Lung (tissue), 12 donors: Measurements from ENCODE around the gene SLC9A5. TPM values are rescaled to one million over a fixed set of nuclear protein-coding genes. Genes with fewer than 3 reads are reported as not detected.

Experiments
- ATAC-seq: fragments of 200-7000 bp; cut with Tn5 transposase; one replicate; pipeline ENCODE4 v1.9.1; 2020; ENCODE audit warnings: moderate number of reproducible peaks; ENCODE audit not compliant: insufficient read depth, low FRiP score
- DNase-seq, 3 donors: peaks; one replicate each; pipeline ENCODE4 v3.0.0-alpha.2; 2013 to 2017
- H3K27ac ChIP-seq, 2 donors: one replicate each; pipeline ENCODE4 v1.5.1; 2013; ENCODE audit warnings: mild to moderate bottlenecking in 2 of 2, moderate library complexity in 2 of 2, control low read depth in 1 of 2, inconsistent platforms in 1 of 2, low read depth in 1 of 2, low read length in 1 of 2
- H3K27me3 ChIP-seq, 3 donors: one replicate each; pipeline ENCODE4 v1.5.1; 2013; ENCODE audit warnings: low read length in 2 of 3; ENCODE audit not compliant: control insufficient read depth in 3 of 3, insufficient read depth in 3 of 3
- H3K36me3 ChIP-seq, 4 donors: one replicate each; pipeline ENCODE4 v1.5.1; 2013; ENCODE audit warnings: low read length in 4 of 4, mild to moderate bottlenecking in 1 of 4, moderate library complexity in 1 of 4; ENCODE audit not compliant: control insufficient read depth in 4 of 4, insufficient read depth in 4 of 4
- H3K4me1 ChIP-seq, 5 donors: one replicate each; pipeline ENCODE4 v1.5.1; 2013; ENCODE audit warnings: low read length in 5 of 5, mild to moderate bottlenecking in 2 of 5, moderate library complexity in 1 of 5; ENCODE audit not compliant: control insufficient read depth in 5 of 5, insufficient read depth in 5 of 5
- H3K4me3 ChIP-seq: one replicate; pipeline ENCODE4 v1.5.1; 2013; ENCODE audit warnings: mild to moderate bottlenecking, control low read depth, moderate library complexity
- H3K9ac ChIP-seq, 2 donors: one replicate each; pipeline ENCODE4 v1.5.1; 2013; ENCODE audit warnings: low read length in 2 of 2, control low read depth in 1 of 2; ENCODE audit not compliant: insufficient read depth in 1 of 2
- H3K9me3 ChIP-seq, 4 donors: one replicate each; pipeline ENCODE4 v1.5.1; 2013; ENCODE audit warnings: low read length in 3 of 4, mild to moderate bottlenecking in 1 of 4, moderate library complexity in 1 of 4; ENCODE audit not compliant: control insufficient read depth in 4 of 4, insufficient read depth in 3 of 4
- WGBS, 2 donors: extraction: QIAGEN DNeasy Blood & Tissue Kit; methylation state at CpG; one replicate each; pipeline ENCODE4 v1.1.7; 2013; 5-methylcytosine and 5-hydroxymethylcytosine counted together
- polyA plus RNA-seq, 2 donors: library from polyadenylated mRNA; stranded (reverse); fragments of 200-250 nt; gene quantifications; one replicate each; pipeline ENCODE4 v1.2.1, GENCODE V29; 2013
- total RNA-seq, 2 donors: library from RNA; depleted of rRNA in 1 of 2; stranded (reverse); fragments of >200 nt in 1 of 2; gene quantifications; one replicate each; pipeline ENCODE4 v1.2.1, GENCODE V29; 2014 to 2021
- TF ChIP-seq, protein P1 (sequence below): IDR thresholded peaks from 2 replicates; pipeline ENCODE4 v1.5.1; 2012; ENCODE audit warnings: mild to moderate bottlenecking; ENCODE audit errors: control extremely low read depth, extremely low read depth
- donor health status: control.
- donor health status: control.
- donor health status: Bipolar disorder and iron deficiency.
- donor health status: healthy.
- donor health status: DM: yes; HTN: yes; CAD: no.

Gene SLC9A5
- total and polyA plus RNA-seq, 4 donors = 1.2 to 5.9 (median 3.3) TPM

DNA sequence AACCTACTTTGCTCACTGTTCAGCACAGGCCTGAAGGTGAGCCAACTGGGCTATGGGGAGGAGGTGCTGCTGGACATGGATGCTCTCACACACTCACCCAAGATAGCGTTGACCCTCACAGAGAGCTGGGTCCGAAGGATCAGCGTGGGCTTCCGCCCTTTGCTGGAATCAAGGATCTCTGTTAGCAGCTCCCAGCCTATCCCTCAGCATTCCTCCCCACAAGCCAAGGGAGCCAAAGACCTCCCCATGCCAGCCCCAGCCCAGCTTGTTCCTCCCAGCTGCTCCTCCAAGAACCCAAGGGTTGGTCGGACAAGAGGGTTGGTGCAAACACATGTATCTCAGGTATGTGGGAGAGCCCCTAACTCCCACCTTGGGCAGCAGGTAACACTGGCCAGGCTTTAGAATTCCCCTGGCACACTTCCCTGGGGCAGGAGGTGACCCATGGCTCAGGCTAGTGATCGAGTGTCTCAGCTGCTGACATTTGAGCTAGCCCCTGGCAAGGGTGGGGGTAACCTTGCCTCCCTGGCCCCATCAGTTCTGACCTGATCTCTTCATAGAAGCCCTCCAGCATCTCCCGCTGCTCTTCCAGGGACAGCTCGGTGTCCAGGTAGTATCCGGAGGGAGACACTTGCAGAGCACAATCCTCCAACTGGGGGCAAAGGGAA, 9.8 kb upstream of the SLC9A5 start:
- no peak overlapping the region for H3K9ac ChIP-seq
- TF ChIP-seq, protein P1, sequence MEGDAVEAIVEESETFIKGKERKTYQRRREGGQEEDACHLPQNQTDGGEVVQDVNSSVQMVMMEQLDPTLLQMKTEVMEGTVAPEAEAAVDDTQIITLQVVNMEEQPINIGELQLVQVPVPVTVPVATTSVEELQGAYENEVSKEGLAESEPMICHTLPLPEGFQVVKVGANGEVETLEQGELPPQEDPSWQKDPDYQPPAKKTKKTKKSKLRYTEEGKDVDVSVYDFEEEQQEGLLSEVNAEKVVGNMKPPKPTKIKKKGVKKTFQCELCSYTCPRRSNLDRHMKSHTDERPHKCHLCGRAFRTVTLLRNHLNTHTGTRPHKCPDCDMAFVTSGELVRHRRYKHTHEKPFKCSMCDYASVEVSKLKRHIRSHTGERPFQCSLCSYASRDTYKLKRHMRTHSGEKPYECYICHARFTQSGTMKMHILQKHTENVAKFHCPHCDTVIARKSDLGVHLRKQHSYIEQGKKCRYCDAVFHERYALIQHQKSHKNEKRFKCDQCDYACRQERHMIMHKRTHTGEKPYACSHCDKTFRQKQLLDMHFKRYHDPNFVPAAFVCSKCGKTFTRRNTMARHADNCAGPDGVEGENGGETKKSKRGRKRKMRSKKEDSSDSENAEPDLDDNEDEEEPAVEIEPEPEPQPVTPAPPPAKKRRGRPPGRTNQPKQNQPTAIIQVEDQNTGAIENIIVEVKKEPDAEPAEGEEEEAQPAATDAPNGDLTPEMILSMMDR = no peak
- H3K27ac ChIP-seq = peak overlapping the region in 1 of 2 donors; percentile 78
- 90 to 94% methylated on average over 9 of the region's 9 CpGs for WGBS, 2 donors
- no peak overlapping the region for H3K4me3 ChIP-seq
- H3K4me1 ChIP-seq = peaks cover 6 to 34% (median 31%) of the 10 kb centered on the region in 5 donors
- no peaks in the 10 kb centered on the region for H3K9me3 ChIP-seq
- no peaks in the 10 kb centered on the region for H3K27me3 ChIP-seq
- ATAC-seq (no peak), DNase-seq (no peak)
- peaks cover 3 to 59% (median 51%) of the 10 kb centered on the region in 4 donors for H3K36me3 ChIP-seq

DNA sequence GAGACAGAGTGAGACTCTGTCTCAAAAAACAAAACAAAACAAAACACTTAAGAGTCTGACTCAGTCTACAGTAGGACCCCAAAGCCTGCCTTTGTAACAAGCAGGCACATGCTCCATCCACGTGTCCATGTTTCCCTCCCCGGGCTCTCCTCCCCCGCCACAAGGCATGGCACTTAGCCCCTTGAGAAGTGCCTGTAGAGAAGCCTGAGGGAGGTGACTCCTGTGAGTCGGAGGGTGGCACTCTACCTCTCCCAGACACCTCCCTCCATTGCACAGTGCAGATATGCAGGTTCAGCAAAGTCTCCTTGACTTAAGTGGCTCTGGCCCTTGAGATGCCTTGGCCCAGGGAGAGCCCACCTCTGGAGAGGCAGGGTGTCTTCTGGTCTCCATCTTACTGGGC, 8.3 kb upstream of the SLC9A5 start:
- no peak overlapping the region for H3K4me3 ChIP-seq
- no peaks in the 10 kb centered on the region for H3K27me3 ChIP-seq
- H3K4me1 ChIP-seq = peaks cover 15 to 50% (median 45%) of the 10 kb centered on the region in 5 donors
- ATAC-seq (peak; percentile 49), DNase-seq (peak; percentile 51 to 74 (median 72))
- H3K36me3 ChIP-seq = peaks cover 3 to 55% (median 40%) of the 10 kb centered on the region in 4 donors
- peak overlapping the region; percentile 55 to 78 for H3K27ac ChIP-seq
- H3K9me3 ChIP-seq = no peaks in the 10 kb centered on the region
- H3K9ac ChIP-seq = no peak overlapping the region
- TF ChIP-seq, protein P1 = no peak
- WGBS, 2 donors = 61 to 82% methylated on average over 4 of the region's 4 CpGs

- Histone ChIP-seq H3K4me3 (no peak overlapping the region), H3K36me3 (peaks cover 0 to 52% (median 33%) of the 10 kb centered on the region in 4 donors), H3K9me3 (no peaks in the 10 kb centered on the region), H3K27me3 (no peaks in the 10 kb centered on the region), H3K4me1 (peaks cover 15 to 55% (median 48%) of the 10 kb centered on the region in 5 donors), H3K27ac (peak overlapping the region; percentile 83 to 87), H3K9ac (peak overlapping the region in 1 of 2 donors; percentile 49)
- WGBS, 2 donors = 37 to 69% methylated on average over 10 of the region's 10 CpGs
- ATAC-seq (peak; percentile 27), DNase-seq (peak; percentile 52 to 75 (median 57))
- TF ChIP-seq, protein P1 = no peak
Measured at GRCh38 chr16:67241008-67241900, 7.5 kb upstream of the SLC9A5 start.
